Femur (tissue), 1 donor: ENCODE results near the gene MMRN1.

Source experiments
- DNase-seq: peaks from one replicate; pipeline ENCODE4 v3.0.0-alpha.2; 2017

MMRN1 gene

GRCh38 chr4:89909889-89910288, 15.2 kb downstream of the MMRN1 start:
- no peak for DNase-seq

- DNase-seq = no peak
Measured at GRCh38 chr4:89913623-89914022, 19.0 kb downstream of the MMRN1 start.

GRCh38 chr4:89914609-89915550, 20.2 kb downstream of the MMRN1 start:
- no peak for DNase-seq

GRCh38 chr4:89915937-89916336, 21.3 kb downstream of the MMRN1 start:
- DNase-seq = no peak

GRCh38 chr4:89922848-89923416, 28.3 kb downstream of the MMRN1 start:
- DNase-seq = no peak

GRCh38 chr4:89928838-89929237, 34.2 kb downstream of the MMRN1 start:
- DNase-seq = no peak

- no peak for DNase-seq
Measured at GRCh38 chr4:89929425-89930159, 34.9 kb downstream of the MMRN1 start.

GRCh38 chr4:89939546-89939945, 44.9 kb downstream of the MMRN1 start:
- DNase-seq = no peak

GRCh38 chr4:89939994-89940393, 45.3 kb downstream of the MMRN1 start:
- DNase-seq = peak; percentile 52

GRCh38 chr4:89942811-89943210, 48.2 kb downstream of the MMRN1 start:
- DNase-seq = no peak

- no peak for DNase-seq
Measured at GRCh38 chr4:89949782-89950387, 55.2 kb downstream of the MMRN1 start.

GRCh38 chr4:89952458-89952857, 57.8 kb downstream of the MMRN1 start:
- no peak for DNase-seq

- no peak for DNase-seq
Measured at GRCh38 chr4:89954906-89955695, 60.4 kb downstream of the MMRN1 start.

GRCh38 chr4:89957046-89957926, 62.6 kb downstream of the MMRN1 start:
- DNase-seq = no peak

- no peak for DNase-seq
Measured at GRCh38 chr4:89981789-89982334, 87.2 kb downstream of the MMRN1 start.

GRCh38 chr4:89988268-89988667, 93.6 kb downstream of the MMRN1 start:
- no peak for DNase-seq

GRCh38 chr4:89992744-89993143, 98.1 kb downstream of the MMRN1 start:
- DNase-seq = no peak

- DNase-seq = no peak
Measured at GRCh38 chr4:89994176-89994873, 99.7 kb downstream of the MMRN1 start.

GRCh38 chr4:89995006-89995405, 100.4 kb downstream of the MMRN1 start:
- DNase-seq = no peak

- DNase-seq = no peak
Measured at GRCh38 chr4:89995814-89996213, 101.2 kb downstream of the MMRN1 start.
